Fibroblast of the conjunctiva (primary cell): ENCODE measurements around the gene FHIP1B.

ENCODE experiments used
- DNase-seq: peaks from one replicate; pipeline ENCODE4 v3.0.0-alpha.2; 2010; ENCODE audit warnings: low read depth

FHIP1B gene

GRCh38 chr11:6201481-6201880 lies 33.0 kb downstream of the FHIP1B start:
- no peak for DNase-seq

DNA sequence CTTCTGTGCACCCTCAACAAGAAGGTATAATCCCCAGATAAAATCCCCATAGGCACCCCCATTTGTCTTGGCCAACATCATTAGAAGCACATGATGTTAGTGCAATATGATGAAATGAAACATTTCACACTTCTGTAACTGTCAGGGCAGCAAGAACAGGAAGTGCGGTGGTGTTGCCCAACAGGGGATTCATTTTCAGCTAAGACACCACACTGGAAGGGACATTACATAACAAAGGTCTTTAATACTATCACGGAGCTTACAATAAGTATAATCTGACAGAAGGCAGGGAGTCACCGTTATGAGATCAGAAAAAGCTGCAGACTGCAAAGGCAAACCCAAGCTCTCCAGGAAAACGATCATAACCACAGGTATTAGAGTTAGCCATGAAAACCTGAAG lies 33.5 kb downstream of the FHIP1B start:
- no peak for DNase-seq

DNA sequence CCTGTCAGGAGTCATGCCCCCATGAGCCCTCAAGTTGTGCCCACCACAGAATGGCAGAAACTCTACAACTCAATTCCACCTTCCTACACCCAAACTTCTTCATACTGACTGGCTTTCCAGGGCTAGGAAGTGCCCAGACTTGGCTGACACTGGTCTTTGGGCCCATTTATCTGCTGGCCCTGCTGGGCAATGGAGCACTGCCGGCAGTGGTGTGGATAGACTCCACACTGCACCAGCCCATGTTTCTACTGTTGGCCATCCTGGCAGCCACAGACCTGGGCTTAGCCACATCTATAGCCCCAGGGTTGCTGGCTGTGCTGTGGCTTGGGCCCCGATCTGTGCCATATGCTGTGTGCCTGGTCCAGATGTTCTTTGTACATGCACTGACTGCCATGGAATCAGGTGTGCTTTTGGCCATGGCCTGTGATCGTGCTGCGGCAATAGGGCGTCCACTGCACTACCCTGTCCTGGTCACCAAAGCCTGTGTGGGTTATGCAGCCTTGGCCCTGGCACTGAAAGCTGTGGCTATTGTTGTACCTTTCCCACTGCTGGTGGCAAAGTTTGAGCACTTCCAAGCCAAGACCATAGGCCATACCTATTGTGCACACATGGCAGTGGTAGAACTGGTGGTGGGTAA lies 35.1 kb downstream of the FHIP1B start, which contains the start of gene OR52W1:
Gene OR52W1, plus strand, starts transcription at position 51 of the 637 bp plus-strand sequence. Its CDS starts 0 bp downstream, at position 51.
- DNase-seq = no peak

- DNase-seq = no peak
Measured at GRCh38 chr11:6197466-6198200, 36.8 kb downstream of the FHIP1B start.

- no peak for DNase-seq
Measured at GRCh38 chr11:6196396-6196795, 38.0 kb downstream of the FHIP1B start.

DNA sequence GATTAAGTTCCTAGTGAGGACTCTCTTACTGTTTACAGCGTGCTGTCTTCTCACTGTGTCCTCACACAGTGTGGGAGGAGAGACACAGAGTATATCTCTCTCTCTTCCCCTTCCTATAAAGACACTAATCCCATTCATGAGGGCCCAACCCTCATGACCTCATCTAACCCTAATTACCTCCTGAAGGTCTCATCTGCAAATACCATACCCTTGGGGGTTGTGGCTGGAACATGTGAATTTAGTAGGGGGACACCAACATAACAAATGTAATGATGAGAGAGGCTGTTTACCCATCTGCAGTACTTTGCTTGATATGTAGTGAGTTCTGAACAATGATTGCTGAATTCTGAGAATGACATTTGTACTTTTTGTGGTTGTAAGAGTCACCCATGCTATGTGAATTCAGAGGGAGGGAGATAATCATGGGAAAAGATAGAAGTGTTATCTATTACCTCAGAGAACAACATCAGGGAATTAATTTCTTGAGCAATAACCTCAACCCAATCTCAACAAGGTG lies 40.3 kb downstream of the FHIP1B start:
- DNase-seq = no peak

DNA sequence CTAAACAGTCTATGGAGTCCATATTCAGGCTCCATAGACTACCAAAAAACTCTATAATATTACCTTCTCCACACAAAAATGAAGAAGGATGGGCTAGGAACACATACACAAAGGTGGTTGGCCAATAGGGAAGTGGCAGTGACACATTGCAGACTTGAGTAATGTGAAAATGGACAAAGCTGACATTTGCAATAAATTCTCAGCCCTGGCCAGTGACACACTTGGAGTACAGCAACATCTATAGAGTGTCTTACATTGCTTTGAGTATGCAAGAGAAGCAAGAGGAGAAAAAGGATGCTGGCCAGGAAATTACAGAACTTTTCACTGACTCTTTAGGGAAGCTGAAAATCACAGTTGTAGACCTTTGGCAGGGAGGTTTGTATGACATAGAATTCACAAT lies 42.7 kb downstream of the FHIP1B start:
- DNase-seq = no peak

GRCh38 chr11:6175440-6175839 lies 59.0 kb downstream of the FHIP1B start:
- DNase-seq = no peak

GRCh38 chr11:6170226-6170625 lies 64.2 kb downstream of the FHIP1B start, which contains the start of gene OR52B2:
OR52B2 (minus strand) TSS chr11:6170326; CDS start chr11:6170326, 0 bp downstream.
- DNase-seq = no peak
